Esophagus muscularis mucosa (tissue), 4 donors: ENCODE measurements around the gene HLCS.

Experiments used
- CTCF ChIP-seq, 3 experiments: fragments of 200-600 bp in 2 of 3; fragments of 450-650 bp in 1 of 3; sonication (generic) in 2 of 3; IDR thresholded peaks; one replicate each; pipeline ENCODE4 v1.5.1; 2017 to 2019; ENCODE audit warnings: antibody characterized with exemption in 3 of 3, mild to moderate bottlenecking in 2 of 3, moderate library complexity in 1 of 3
- EP300 ChIP-seq: sonication (generic); formaldehyde crosslinking; IDR thresholded peaks from one replicate; pipeline ENCODE4 v1.6.1; 2017; ENCODE audit warnings: antibody characterized with exemption
- POLR2A ChIP-seq: fragments of 450-650 bp; IDR thresholded peaks from one replicate; pipeline ENCODE4 v1.6.1; 2017; ENCODE audit warnings: antibody characterized with exemption, moderate library complexity, mild to moderate bottlenecking, low read depth
- POLR2AphosphoS5 ChIP-seq, 2 donors: sonication (generic); formaldehyde crosslinking; IDR thresholded peaks; one replicate each; pipeline ENCODE4 v1.6.1; 2017; ENCODE audit warnings: antibody characterized with exemption in 2 of 2

GRCh38 chr21:36988536-36988935 lies 22.1 kb upstream of the HLCS start:
- TF ChIP-seq CTCF (IDR thresholded peaks at IDR 0.05) (no peak), POLR2AphosphoS5 (IDR thresholded peaks at IDR 0.05) (no peak), POLR2A (no peak), EP300 (no peak)
